ENCODE results near the gene GNG8.
"Not testable (repeated sequence)": the region's sequence is repeated elsewhere in the genome, so short reads cannot be mapped to it uniquely, and the experiment has no call there.

GNG8 gene

DNA sequence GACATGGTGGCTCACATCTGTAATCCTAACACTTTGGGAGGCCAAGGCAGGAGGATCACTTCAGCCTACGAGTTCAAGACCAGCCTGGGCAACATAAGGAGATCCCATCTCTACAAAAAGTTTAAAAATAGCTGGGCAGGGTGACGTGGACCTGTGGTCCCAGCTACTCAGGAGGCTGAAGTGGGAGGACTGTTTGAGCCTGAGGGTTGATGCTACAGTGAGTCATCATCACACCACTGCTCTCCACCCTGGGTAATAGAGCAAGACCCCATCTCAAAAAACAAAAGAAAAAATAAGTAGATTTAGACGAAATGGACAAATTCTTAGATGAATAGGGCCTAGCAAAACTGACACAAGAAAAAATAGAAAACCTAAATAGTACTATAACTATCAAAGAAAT, 10.4 kb upstream of the GNG8 start:
- no peak for DNase-seq (ENCODE audit: low read depth)

DNA sequence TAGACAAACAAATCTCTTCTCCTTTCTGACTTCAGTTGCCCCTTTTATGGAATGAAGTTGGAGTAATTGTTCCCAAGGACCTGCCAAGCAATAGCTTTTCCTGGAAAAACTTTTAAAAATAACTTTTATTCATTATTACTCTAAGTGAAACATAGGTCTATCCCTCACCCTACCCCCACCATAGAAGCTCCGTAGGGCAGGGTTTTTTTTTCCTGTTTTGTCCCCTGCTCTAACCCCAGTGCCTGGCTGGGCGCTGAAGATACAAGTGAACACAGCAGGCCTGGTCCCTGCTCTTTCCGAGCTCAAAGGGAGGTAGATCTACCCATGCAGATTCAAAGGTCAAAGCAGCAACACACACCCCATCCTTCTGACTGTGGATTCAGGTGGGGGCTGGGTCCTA, 8.7 kb upstream of the GNG8 start:
- DNase-seq (ENCODE audit: low read depth), result no peak

DNA sequence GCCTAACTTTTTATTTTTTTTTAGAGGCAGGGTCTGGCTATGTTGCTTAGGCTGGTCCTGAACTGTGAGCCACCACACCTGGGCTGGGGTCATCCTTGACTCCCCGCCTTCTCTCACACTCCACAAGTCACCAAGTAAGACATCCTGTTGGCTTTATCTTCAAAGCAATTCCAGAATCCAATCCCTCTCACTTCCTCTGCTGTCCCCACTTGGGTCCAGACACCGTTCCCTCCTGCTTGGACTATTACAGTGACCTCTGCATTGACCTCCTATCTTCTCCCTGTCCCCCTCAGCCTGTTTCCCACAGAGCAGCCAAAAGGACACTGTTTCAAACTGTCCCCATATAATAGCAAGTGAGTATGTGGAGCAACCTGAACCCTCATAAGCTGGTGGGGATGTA, 4.7 kb upstream of the GNG8 start:
- no peak for DNase-seq (ENCODE audit: low read depth)

DNA sequence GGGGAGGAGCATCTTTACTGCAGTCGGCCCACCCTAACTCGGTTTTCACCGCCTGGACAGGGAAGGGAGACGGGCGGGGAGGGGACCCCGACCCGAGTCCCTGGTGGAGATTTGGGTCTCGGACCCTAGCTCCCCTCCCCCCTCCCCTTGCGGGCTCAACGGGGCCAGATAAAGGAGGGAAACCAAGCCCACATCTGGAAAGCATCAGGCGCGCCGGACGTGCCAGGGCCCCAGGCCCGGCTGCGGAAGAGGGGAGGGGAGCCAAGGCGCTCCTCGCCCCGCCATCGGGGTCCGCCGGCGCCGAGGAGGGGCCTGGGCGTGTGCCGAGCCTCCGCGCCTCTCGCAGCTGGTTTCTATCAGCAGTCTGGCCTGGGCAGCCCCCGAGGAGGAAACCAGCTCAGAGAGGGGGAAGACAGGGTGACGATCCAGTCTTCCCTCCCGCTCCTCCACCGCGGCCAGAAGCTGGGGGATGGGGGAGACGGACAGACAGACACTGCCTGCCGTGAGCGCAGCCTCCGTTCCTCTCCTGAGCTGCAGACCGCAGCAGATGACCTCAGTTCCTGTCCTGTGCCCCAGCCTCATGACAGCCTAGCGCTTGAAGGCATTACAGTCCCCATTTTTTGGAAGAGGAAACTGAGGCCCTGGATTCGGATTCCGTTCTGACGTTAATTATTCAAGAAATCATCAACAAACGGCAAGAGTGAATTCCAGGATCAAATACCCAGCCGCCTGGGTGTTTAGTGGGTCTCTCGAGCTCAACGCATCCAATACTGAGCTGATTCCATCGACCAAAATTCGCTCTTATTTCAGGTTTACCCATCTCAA, 3.6 kb upstream of the GNG8 start:
- DNase-seq (ENCODE audit: low read depth), result peak; percentile 40

DNA sequence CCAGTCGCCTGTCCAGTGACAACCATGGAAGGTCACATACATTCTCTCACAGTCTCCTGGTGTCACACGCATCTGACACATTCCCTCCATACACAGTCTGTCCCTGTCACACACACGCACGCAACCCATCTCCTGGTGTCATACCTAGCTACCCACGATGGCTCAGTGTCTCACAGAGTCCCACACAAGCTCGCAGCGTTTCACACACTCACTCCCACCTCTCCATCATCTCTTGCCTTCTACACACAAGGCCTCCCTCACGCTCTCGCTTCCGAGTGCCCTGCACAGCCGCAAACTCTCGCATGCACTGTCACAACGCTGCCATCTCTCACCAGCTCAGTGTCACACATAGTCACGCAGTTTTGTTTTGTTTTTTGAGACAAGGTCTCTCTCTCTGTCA, 1.2 kb upstream of the GNG8 start:
- DNase-seq (ENCODE audit: low read depth), result no peak

DNA sequence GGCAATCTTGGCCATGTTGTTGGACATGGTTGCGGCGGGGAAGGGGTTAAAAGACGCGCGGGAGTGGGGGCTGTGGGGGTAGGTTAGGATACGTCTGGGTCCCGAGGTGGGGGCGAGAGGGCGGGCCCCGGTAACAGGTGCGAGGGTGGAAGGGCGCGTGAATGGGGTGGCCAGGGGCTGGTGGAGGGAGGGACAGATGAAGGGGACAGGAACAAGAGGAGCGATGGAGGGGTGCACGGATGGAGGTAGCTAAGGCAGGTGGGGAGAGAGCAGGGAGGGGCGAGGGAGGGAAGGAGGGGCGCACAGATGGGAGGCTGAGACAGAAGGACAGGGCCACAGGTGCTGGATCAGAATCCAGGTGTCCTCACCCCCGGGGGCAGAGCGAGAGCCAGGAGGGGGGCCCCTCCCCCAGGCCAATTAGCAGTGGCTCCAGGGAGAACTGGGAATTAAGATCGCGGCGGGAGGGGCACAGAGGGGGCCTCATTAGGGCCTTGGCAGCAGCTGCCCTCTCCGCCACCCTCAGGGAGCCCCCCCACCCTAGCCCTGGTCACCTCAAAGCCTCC, 1.3 kb downstream of the GNG8 start:
- DNase-seq (ENCODE audit: low read depth), result no peak

DNA sequence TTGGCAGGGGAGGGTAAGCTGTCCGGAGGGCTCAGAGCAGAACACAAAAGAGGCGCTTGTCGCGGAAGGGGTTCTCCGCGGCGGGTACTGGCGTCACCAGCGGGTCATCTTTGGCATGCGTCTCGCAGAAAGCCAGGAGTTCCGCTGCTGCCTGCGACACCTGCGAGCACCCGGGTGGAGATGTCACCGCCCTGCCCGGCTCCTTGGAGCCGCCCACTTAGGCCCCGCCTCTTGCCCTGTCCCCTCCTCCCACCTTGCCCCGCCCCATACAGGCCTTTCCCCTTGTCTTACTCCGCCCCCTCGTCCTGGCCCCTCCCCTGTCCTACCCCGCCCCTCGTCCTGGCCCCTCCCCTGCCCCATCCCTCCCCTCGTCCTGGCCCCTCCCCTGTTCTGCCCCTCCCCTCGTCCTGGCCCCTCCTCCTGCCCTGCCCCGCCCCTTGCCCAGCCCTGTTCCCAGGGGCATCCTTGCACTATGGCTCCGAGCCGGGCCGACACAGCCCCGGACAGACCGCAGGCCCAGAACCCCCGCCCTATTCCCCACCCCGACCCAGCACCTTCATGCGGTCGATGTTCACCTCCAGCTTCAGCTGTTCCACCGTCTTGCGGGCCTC, 1.9 kb downstream of the GNG8 start:
- DNase-seq (ENCODE audit: low read depth), result no peak

DNA sequence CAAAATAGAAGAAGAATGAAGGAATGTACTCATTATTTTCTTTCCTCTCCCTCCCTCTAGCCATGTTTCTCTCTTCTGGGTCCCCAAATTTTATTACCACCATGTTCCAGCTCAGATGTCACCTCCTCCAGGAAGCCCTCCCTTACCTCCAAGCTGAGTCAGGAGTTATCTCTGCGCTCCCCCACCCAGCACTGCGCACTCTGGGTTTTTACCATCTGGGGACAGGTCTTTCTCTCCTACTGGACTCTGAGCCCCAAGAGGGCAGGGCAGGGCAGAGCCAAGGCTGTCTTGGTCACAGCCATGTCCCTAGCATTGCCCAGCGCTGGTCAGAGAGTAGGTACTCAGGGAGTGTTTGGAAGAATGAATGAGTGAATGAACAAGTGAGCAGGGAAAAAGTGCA, 2.9 kb downstream of the GNG8 start:
- DNase-seq (ENCODE audit: low read depth), result no peak

DNA sequence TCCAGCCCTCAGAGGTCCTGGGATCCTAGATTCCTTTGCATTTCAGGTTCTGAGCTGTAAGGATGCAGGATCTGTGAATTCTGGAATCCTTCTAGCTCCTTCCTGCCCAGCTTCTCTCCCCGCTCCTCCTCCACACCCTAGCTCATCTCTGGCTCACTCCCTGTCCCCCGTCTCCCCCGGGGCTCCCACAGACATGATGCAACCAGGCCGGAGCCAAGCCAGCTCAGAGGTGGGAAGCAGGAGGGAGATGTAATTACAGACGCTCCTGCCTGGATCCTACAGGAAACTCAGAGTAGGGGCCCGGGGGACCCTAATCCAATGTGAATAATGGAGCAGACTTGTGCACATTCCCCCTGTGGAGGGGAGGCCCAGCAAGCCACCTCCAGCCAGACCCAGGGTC, 4.5 kb downstream of the GNG8 start:
- peak; percentile 31 for DNase-seq (ENCODE audit: low read depth)

DNA sequence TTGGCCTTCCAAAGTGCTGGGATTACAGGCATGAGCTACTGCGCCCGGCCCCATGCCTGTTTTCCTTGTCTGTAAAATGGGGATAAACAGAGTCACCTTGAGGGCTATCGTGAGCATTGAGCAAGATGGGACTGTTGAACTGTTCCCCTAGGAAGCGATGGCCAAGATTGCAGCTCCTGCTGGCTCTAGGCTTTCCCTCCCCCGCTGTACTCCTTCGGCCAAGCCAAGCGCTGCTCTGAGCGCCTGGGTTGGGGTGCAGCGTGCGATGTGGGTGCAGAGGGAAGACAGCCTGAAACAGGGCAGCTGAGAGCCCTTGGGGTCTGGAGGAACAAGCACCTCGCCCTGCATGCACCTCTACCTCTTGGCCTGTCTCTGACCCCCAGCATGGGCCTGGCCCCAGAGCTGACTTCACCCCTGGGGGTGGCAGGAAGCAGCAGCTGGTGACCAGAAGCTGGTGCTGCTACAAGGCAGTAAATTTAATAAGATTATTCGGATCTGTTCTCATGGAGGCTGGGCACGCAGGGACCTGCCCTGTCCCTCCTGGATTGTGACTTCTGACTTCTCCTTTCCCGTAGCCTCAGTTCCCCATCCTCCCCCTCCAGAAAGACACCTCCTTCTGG, 5.3 kb downstream of the GNG8 start:
- DNase-seq (ENCODE audit: low read depth), result no peak

DNA sequence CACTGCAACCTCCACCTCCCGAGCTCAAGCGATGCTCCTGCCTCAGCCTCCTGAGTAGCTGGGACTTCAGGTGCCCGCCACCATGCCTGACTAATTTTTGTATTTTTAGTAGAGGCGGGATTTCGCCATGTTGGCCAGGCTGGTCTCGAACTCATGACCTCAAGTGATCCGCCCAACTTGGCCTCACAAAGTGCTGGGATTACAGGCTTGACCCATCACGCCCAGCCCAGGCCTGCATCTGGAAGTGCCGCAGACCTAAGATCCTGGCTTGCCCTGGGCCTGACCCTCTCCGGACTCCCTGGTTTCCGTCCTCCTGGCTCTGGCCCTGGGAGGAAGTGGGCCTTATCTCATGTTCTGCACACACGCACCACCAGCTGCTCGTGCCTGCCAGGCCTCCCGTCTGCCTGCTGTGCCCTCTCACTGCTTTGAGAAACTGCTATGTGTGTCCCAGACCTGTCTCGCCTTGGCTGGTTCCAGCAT, 6.4 kb downstream of the GNG8 start:
- DNase-seq (ENCODE audit: low read depth), result no peak

DNA sequence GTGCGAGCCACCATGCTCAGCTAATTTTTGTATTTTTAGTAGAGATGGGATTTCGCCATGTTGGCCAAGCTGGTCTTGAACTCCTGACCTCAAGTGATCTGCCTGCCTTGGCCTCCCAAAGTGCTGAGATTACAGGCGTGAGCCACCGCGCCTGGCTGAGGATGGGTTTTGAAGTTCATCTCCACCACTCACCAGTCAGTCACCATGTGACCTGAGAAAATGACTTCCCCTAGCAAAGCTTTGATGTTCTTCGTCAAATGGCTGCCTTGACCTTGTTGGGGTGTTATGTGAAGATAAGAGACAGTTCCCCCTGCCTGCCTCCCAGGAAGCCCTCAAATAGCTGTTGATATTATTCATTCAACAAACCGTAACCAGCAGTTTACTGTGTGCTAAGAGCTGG, 7.0 kb downstream of the GNG8 start:
- not testable (repeated sequence) for DNase-seq (ENCODE audit: low read depth)

DNA sequence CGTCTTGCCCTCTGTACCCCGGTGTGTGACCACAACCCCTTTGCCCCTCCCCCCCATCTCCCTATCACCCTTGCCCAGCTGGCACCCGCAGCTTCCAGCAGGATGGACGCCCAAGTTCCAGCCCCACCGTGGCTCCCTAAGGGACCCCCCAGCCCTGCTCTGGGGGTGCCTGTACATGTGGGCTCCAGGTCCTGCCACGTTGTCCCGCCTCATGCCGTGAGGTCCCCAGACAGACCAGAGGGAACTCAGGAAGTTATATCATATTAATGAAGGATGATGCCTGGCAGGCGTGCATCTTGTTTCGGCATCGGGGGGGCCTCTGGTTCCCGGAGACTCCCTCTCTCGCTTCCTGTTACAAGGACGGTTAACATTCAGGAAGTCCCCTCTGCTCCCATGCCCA, 9.6 kb downstream of the GNG8 start:
- DNase-seq (ENCODE audit: low read depth), result no peak

DNA sequence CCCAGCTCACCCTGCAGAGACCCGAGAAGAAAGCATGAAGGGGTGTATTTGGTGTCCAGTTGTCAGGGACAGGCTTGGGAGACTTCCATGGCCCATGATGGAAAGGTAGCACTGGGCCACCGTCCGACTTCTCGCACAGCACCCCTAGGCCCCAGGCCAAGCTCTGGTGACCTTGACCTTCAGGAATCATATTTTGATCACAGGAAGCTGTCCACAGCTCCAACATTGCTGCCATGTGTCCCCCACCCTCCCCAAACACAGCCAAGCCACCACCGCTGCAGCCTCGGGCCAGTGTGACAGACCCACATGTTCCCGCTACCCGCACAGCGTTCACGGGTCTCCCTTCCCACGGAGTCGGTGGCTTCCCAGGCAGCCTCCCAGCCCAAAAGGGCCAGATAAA, 10.3 kb downstream of the GNG8 start:
- DNase-seq (ENCODE audit: low read depth), result no peak

DNA sequence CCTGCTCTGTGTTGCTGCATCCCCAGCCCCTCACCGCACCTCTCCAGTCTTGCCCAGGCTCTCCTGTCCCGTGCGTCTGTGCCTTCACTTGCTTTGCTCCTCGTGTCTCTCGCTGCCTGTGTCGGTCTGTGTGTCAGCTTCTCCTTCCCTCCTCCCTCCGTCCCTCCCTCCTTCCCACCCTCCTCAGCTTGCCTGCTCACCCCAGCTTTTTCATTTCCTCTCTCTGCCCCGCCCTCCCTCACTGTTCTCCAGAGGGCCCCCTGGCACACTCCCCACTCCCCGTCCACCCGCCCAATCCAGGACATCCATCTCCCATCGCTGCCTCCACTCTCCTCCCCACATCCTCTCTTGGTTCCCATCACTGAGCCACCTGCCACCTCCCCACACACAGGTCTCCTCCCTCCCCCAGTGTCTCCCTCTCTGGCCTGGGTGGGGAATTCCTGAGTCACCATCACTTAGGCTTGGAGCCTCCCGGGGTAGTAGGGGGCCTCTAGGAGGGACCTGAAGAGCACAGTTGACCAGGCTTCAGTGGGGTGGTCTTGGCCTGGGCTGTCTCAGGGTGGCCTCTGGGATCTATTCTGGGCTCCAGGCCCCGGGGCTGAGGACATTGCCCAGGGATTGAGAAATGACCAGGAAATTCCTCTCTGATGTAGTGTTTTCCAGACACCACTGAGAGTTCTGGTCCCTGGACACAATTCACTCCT, 10.9 kb downstream of the GNG8 start, which contains the start of gene PTGIR:
TSS of gene PTGIR (minus strand) at position 132 of the 704 bp plus-strand sequence. CDS start 864 bp downstream, outside the sequence.
- DNase-seq (ENCODE audit: low read depth), result peak; percentile 78

DNA sequence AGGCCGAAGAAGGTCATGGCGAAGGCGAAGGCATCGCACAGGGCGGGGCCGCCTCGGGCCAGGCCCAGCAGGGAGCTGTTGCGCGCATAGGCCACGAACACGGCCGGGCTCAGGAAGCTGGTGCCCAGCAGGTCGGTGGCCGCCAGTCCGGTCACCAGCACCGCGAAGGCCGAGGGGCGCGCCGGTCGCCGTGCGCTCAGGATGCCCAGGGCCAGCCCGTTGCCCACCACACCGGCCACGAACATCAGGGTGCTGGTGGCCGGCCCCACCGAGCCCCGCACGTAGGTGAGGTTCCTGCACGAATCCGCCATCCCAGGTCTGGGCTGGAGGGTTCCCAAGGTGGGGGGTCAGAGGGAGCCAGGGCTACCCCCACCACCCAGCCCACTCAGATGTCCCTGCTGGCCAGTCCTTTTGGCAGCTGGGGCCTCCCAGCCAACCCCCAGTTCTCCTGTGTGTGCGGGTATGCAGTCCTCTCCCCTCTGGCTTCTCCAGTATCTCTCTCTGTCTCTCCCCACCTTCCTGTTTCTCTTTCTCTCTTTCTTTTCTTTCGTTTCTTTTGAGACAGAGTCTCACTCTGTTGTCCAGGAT, 12.0 kb downstream of the GNG8 start:
- no peak for DNase-seq (ENCODE audit: low read depth)

DNA sequence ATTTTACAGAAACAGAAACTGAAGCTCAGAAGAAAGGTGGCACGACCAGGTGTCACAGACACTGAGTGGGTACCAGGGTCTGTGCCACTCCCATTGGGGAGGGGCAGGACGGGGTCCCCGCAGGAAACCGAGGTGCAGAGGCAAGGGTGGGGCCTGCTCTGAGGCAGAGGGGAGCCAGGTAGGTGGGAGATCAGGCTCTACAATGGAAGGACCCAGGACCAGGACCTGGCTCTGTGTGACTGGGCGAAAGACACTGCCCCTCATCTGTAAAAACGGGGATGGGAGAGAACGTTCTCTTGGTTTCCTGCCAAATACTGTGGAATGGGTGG, 13.9 kb downstream of the GNG8 start:
- DNase-seq (ENCODE audit: low read depth), result no peak

DNA sequence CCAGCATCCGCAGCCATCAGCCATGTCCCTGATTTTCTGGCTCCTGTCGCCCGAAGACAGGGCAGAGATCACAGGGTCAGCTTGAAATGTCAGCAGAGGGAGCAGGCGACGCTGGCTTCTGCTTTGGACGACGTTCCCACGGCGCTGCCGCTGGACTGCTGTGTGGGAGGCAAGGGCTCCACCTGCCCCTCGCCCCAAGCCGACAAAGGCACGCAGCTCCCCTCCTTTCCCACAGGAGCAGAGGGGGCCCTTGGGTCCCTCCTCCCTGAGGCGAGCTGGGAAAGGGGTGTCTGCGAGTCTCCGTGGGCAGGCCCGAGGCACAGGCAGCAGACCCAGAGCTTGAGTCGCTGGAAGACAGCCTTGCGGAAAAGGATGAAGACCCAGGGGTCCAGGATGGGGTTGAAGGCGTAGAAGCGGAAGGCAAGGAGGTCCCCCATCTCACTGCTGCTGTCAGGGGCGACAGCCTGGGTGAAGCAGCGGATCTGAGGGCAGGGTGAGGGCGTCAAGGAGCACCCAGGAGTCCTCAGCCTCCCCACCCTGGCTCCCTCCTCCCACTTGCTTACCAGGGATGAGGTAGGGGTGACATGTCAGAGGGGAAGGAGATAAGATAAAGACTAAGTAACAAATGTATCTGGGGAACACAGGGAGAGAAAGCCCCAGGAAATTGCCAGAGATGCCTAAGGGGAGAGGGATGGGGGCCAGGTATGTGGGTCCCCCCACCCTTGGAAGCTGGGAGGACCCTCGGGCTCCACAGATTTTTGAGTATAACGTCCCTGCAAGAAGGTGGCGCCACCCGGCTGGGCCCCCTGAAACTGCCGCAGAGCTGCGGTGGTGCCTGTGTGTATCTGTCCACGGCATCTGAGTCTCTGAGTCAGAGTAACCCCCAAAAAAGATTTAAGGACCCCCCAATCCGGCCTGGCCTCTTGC, 14.5 kb downstream of the GNG8 start:
- DNase-seq (ENCODE audit: low read depth), result no peak

DNA sequence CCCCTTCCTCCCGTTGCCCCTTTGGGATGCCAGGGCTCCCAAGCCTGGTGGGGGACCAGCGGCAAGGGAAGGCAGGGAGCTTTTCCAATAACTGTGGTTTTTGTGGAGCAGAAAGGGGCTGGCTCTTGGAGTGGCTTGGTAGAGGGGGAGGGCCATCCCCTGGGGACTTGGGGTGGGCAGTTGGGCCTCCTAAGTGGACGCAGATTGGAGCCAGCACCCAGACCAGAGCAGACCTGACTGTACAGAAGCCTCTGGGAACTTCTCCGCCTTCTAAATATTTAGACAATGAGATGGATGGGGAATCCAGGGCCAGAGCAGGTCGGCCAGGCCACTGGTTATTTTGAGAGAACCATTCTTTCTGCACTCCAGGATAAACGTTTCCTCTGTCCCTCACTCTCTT, 15.3 kb downstream of the GNG8 start:
- DNase-seq (ENCODE audit: low read depth), result peak; percentile 34

DNA sequence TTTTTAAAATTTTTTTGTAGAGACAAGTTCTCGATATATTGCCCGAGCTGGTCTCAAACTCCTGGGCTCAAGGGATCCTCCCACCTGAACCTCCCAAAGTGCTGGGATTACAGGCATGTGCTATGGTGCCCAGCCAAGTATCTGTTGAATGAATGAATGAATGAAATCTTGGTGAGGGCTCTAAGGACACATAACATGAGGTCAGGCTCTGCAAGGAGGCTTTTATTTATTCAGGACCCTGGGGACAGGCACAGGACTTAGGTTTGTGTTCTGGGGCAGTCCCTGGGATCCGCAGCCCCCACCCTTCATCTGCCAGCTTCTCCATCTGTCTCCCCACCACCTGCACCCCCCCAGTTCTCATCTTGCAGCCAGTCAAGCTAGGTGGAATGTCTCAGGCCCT, 15.7 kb downstream of the GNG8 start:
- DNase-seq (ENCODE audit: low read depth), result no peak

All from GM04503 (cell line).